Upper lobe of left lung (tissue), 6 donors: ENCODE data around the gene TMEM135. TPM values are rescaled to one million over a fixed set of nuclear protein-coding genes. Genes with fewer than 3 reads are reported as not detected.
A peak's percentile ranks its signal among the peaks of the same experiment; 100 is the strongest.

ENCODE experiments used
- ATAC-seq, 2 donors: fragments of 200-7000 bp; cut with Tn5 transposase; one replicate each; pipeline ENCODE4 v1.9.1; 2022; ENCODE audit warnings: mild to moderate bottlenecking in 2 of 2, moderate library complexity in 2 of 2; ENCODE audit not compliant: low FRiP score in 2 of 2
- DNase-seq, 2 donors: peaks; one replicate each; pipeline ENCODE4 v3.0.0-alpha.2; 2019 to 2020
- H3K27ac ChIP-seq, 4 donors: fragments of 200-600 bp; sonication (generic); one replicate each; pipeline ENCODE4 v1.5.1; 2016 to 2019
- H3K27me3 ChIP-seq, 4 donors: fragments of 200-600 bp; sonication (generic); one replicate each; pipeline ENCODE4 v1.5.1; 2017 to 2019
- H3K36me3 ChIP-seq, 4 donors: fragments of 200-600 bp; sonication (generic); one replicate each; pipeline ENCODE4 v1.5.1; 2016 to 2019
- H3K4me1 ChIP-seq, 4 donors: fragments of 200-600 bp; sonication (generic); one replicate each; pipeline ENCODE4 v1.5.1; 2018 to 2019
- H3K4me3 ChIP-seq, 4 donors: fragments of 200-600 bp; sonication (generic); one replicate each; pipeline ENCODE4 v1.5.1; 2017 to 2019; ENCODE audit warnings: mild to moderate bottlenecking in 2 of 4, moderate library complexity in 1 of 4
- H3K9me3 ChIP-seq, 4 donors: fragments of 200-600 bp; sonication (generic); one replicate each; pipeline ENCODE4 v1.5.1; 2018 to 2019
- CTCF ChIP-seq, 6 experiments: fragments of 450-650 bp in 4 of 6; fragments of 200-600 bp in 2 of 6; sonication (generic) in 2 of 6; IDR thresholded peaks; one replicate each; pipeline ENCODE4 v1.5.1; 2016 to 2019; ENCODE audit warnings: antibody characterized with exemption in 6 of 6
- EP300 ChIP-seq, 4 donors: sonication (generic); formaldehyde crosslinking; IDR thresholded peaks; one replicate each; pipeline ENCODE4 v1.5.1; 2017; ENCODE audit warnings: antibody characterized with exemption in 4 of 4, control low read depth in 2 of 4
- POLR2A ChIP-seq, 4 donors: fragments of 450-650 bp; IDR thresholded peaks; one replicate each; pipeline ENCODE4 v1.5.1; 2016 to 2017; ENCODE audit warnings: antibody characterized with exemption in 4 of 4, mild to moderate bottlenecking in 2 of 4
- POLR2AphosphoS5 ChIP-seq, 2 donors: sonication (generic); formaldehyde crosslinking; IDR thresholded peaks; one replicate each; pipeline ENCODE4 v1.5.1; 2017; ENCODE audit warnings: antibody characterized with exemption in 2 of 2
- WGBS, 2 donors: methylation state at CpG; one replicate each; pipeline ENCODE4 v1.1.5; 2017 to 2018; 5-methylcytosine and 5-hydroxymethylcytosine counted together
- total RNA-seq, 6 donors: library from RNA; depleted of rRNA in 4 of 6; stranded (reverse); fragments of >200 nt in 4 of 6; gene quantifications; one replicate each; pipeline versions ENCODE4 v1.1.0 to v1.2.1, GENCODE V29; 2016 to 2021
- donor health status: DM: no; HTN: no; CAD: no; lungs with moderate emphysema.
- donor health status: DM: no; HTN: yes; CAD: no; lungs with severe emphysema.

TMEM135 gene
- total RNA-seq, 6 donors from 2014 or later: 12.6 to 33.5 (median 19.1) TPM

GRCh38 chr11:87013912-87014825 lies 23.6 kb upstream of the TMEM135 start:
- TF ChIP-seq POLR2AphosphoS5 (IDR thresholded peaks at IDR 0.05): no peak
- no peak for TF ChIP-seq POLR2A (IDR thresholded peaks at IDR 0.05)
- no peak for TF ChIP-seq EP300 (IDR thresholded peaks at IDR 0.05)
- no peak for TF ChIP-seq CTCF (IDR thresholded peaks at IDR 0.05)
- Histone ChIP-seq H3K27me3 (no peaks in the 10 kb centered on the region), H3K4me3 (no peak overlapping the region), H3K36me3 (no peaks in the 10 kb centered on the region), H3K4me1 (peaks cover 0 to 1% (median 0%) of the 10 kb centered on the region in 4 donors), H3K27ac (no peak overlapping the region), H3K9me3 (no peaks in the 10 kb centered on the region)
- 85 to 86% methylated on average over 5 of the region's 5 CpGs for WGBS, 2 donors
- DNase-seq (no peak), ATAC-seq (no peak)

GRCh38 chr11:87015645-87016044 lies 22.1 kb upstream of the TMEM135 start:
- Histone ChIP-seq H3K36me3 (no peaks in the 10 kb centered on the region), H3K27me3 (no peaks in the 10 kb centered on the region), H3K4me3 (no peak overlapping the region), H3K4me1 (peaks cover 0 to 12% (median 2%) of the 10 kb centered on the region in 4 donors), H3K9me3 (no peaks in the 10 kb centered on the region), H3K27ac (no peak overlapping the region)
- ATAC-seq: no peak
- DNase-seq: no peak
- TF ChIP-seq POLR2AphosphoS5 (IDR thresholded peaks at IDR 0.05) (no peak), CTCF (IDR thresholded peaks at IDR 0.05) (no peak), POLR2A (IDR thresholded peaks at IDR 0.05) (no peak), EP300 (IDR thresholded peaks at IDR 0.05) (no peak)
- WGBS, 2 donors: 95% methylated on average over 10 of the region's 10 CpGs

- H3K4me1 ChIP-seq: peaks cover 0 to 12% (median 2%) of the 10 kb centered on the region in 4 donors
- peak overlapping the region; percentile 32 to 76 (median 67) for H3K27ac ChIP-seq
- no peaks in the 10 kb centered on the region for H3K36me3 ChIP-seq
- no peaks in the 10 kb centered on the region for H3K9me3 ChIP-seq
- TF ChIP-seq EP300 (IDR thresholded peaks at IDR 0.05): no peak
- TF ChIP-seq CTCF (IDR thresholded peaks at IDR 0.05): no peak
- TF ChIP-seq POLR2A (IDR thresholded peaks at IDR 0.05): no peak
- TF ChIP-seq POLR2AphosphoS5 (IDR thresholded peaks at IDR 0.05): no peak
- ATAC-seq: no peak
- H3K27me3 ChIP-seq: no peaks in the 10 kb centered on the region
- H3K4me3 ChIP-seq: no peak overlapping the region
- no peak for DNase-seq
- 41 to 61% methylated on average over 1 of the region's 1 CpG for WGBS, 2 donors
These were observed 18.0 kb upstream of the TMEM135 start for GRCh38 chr11:87019613-87020271.

GRCh38 chr11:87020336-87020735 lies 17.4 kb upstream of the TMEM135 start:
- H3K27me3 ChIP-seq: no peaks in the 10 kb centered on the region
- H3K4me1 ChIP-seq: peaks cover 0 to 12% (median 2%) of the 10 kb centered on the region in 4 donors
- H3K9me3 ChIP-seq: no peaks in the 10 kb centered on the region
- no peak overlapping the region for H3K4me3 ChIP-seq
- DNase-seq (no peak), ATAC-seq (no peak)
- no peak for TF ChIP-seq EP300 (IDR thresholded peaks at IDR 0.05)
- TF ChIP-seq POLR2AphosphoS5 (IDR thresholded peaks at IDR 0.05): no peak
- TF ChIP-seq POLR2A (IDR thresholded peaks at IDR 0.05): no peak
- no peak for TF ChIP-seq CTCF (IDR thresholded peaks at IDR 0.05)
- H3K27ac ChIP-seq: peak overlapping the region in 2 of 4 donors; percentile 72 to 76
- 74 to 81% methylated on average over 1 of the region's 1 CpG for WGBS, 2 donors
- H3K36me3 ChIP-seq: no peaks in the 10 kb centered on the region
